HG02610 (cell line): Measurements from ENCODE around the gene GCHFR.

Experiments used
- ATAC-seq: cut with Tn5 transposase; IDR thresholded peaks from one replicate; pipeline ENCODE4 v1.9.1; 2021; ENCODE audit warnings: mild to moderate bottlenecking, moderate library complexity; ENCODE audit not compliant: unreplicated experiment

Gene GCHFR

GRCh38 chr15:40763801-40764628, at the start of gene GCHFR:
Gene GCHFR (plus strand): TSS chr15:40764068. CDS start chr15:40764181, 113 bp downstream.
- ATAC-seq = peak; percentile 46

GRCh38 chr15:40714144-40714543, 49.7 kb upstream of the GCHFR start:
- no peak for ATAC-seq

- no peak for ATAC-seq
These were observed 47.7 kb upstream of the GCHFR start for GRCh38 chr15:40716165-40716564.

- ATAC-seq = no peak
These were observed 42.2 kb upstream of the GCHFR start for GRCh38 chr15:40721701-40722100.

- ATAC-seq = no peak
These were observed 41.5 kb upstream of the GCHFR start for GRCh38 chr15:40722354-40722753.

GRCh38 chr15:40722934-40723333, 40.9 kb upstream of the GCHFR start:
- no peak for ATAC-seq

- ATAC-seq = no peak
These were observed 39.9 kb upstream of the GCHFR start for GRCh38 chr15:40723919-40724318.

GRCh38 chr15:40731034-40731433, 32.8 kb upstream of the GCHFR start:
- no peak for ATAC-seq

GRCh38 chr15:40736575-40736974, 27.3 kb upstream of the GCHFR start:
- no peak for ATAC-seq

- ATAC-seq = no peak
These were observed 26.8 kb upstream of the GCHFR start for GRCh38 chr15:40737048-40737447.

- ATAC-seq = no peak
These were observed 24.8 kb upstream of the GCHFR start for GRCh38 chr15:40739047-40739446.

GRCh38 chr15:40739854-40740253, 24.0 kb upstream of the GCHFR start:
- no peak for ATAC-seq

- no peak for ATAC-seq
These were observed 20.4 kb upstream of the GCHFR start for GRCh38 chr15:40743485-40743901.

- ATAC-seq = no peak
These were observed 19.7 kb upstream of the GCHFR start for GRCh38 chr15:40743921-40744814.

- ATAC-seq = no peak
These were observed 19.1 kb upstream of the GCHFR start for GRCh38 chr15:40744815-40745152.

- no peak for ATAC-seq
These were observed 16.9 kb upstream of the GCHFR start for GRCh38 chr15:40746916-40747418.

GRCh38 chr15:40747685-40748631, 15.9 kb upstream of the GCHFR start:
- no peak for ATAC-seq

GRCh38 chr15:40749151-40749630, 14.7 kb upstream of the GCHFR start:
- no peak for ATAC-seq

- ATAC-seq = no peak
These were observed 13.0 kb upstream of the GCHFR start for GRCh38 chr15:40750885-40751284.

GRCh38 chr15:40751745-40752144, 12.1 kb upstream of the GCHFR start:
- no peak for ATAC-seq

GRCh38 chr15:40754574-40754882, 9.3 kb upstream of the GCHFR start:
- ATAC-seq = no peak
